ENCODE measurements around the gene SPRY4.
"Not testable (repeated sequence)": the region's sequence is repeated elsewhere in the genome, so short reads cannot be mapped to it uniquely, and the experiment has no call there.

The SPRY4 gene

GRCh38 chr5:142324871-142325724 is at the start of gene SPRY4:
TSS of gene SPRY4 (minus strand) at chr5:142325021. CDS start at chr5:142315108, 9,913 bp downstream.
- peak; percentile 40 for DNase-seq (ENCODE audit: low read depth)

- DNase-seq (ENCODE audit: low read depth) = no peak
Observed at GRCh38 chr5:142368529-142368928, 43.7 kb upstream of the SPRY4 start.

GRCh38 chr5:142366007-142366406 is 41.2 kb upstream of the SPRY4 start:
- no peak for DNase-seq (ENCODE audit: low read depth)

- DNase-seq (ENCODE audit: low read depth) = no peak
Observed at GRCh38 chr5:142364251-142365145, 39.7 kb upstream of the SPRY4 start.

GRCh38 chr5:142363619-142363963 is 38.8 kb upstream of the SPRY4 start:
- DNase-seq (ENCODE audit: low read depth) = no peak

- not testable (repeated sequence) for DNase-seq (ENCODE audit: low read depth)
Observed at GRCh38 chr5:142362193-142362592, 37.4 kb upstream of the SPRY4 start.

GRCh38 chr5:142360607-142361120 is 35.8 kb upstream of the SPRY4 start:
- no peak for DNase-seq (ENCODE audit: low read depth)

- DNase-seq (ENCODE audit: low read depth) = no peak
Observed at GRCh38 chr5:142360051-142360498, 35.3 kb upstream of the SPRY4 start.

GRCh38 chr5:142358648-142359047 is 33.8 kb upstream of the SPRY4 start:
- DNase-seq (ENCODE audit: low read depth) = no peak

- no peak for DNase-seq (ENCODE audit: low read depth)
Observed at GRCh38 chr5:142358121-142358520, 33.3 kb upstream of the SPRY4 start.

- DNase-seq (ENCODE audit: low read depth) = no peak
Observed at GRCh38 chr5:142357469-142358090, 32.8 kb upstream of the SPRY4 start.

GRCh38 chr5:142356716-142357468 is 32.1 kb upstream of the SPRY4 start:
- peak; percentile 77 for DNase-seq (ENCODE audit: low read depth)

GRCh38 chr5:142356349-142356715 is 31.5 kb upstream of the SPRY4 start:
- DNase-seq (ENCODE audit: low read depth) = no peak

GRCh38 chr5:142353071-142353472 is 28.3 kb upstream of the SPRY4 start:
- no peak for DNase-seq (ENCODE audit: low read depth)

GRCh38 chr5:142350021-142350420 is 25.2 kb upstream of the SPRY4 start:
- DNase-seq (ENCODE audit: low read depth) = no peak

GRCh38 chr5:142346706-142347105 is 21.9 kb upstream of the SPRY4 start:
- DNase-seq (ENCODE audit: low read depth) = no peak

- not testable (repeated sequence) for DNase-seq (ENCODE audit: low read depth)
Observed at GRCh38 chr5:142344915-142345314, 20.1 kb upstream of the SPRY4 start.

GRCh38 chr5:142343531-142343930 is 18.7 kb upstream of the SPRY4 start:
- DNase-seq (ENCODE audit: low read depth) = no peak

- no peak for DNase-seq (ENCODE audit: low read depth)
Observed at GRCh38 chr5:142342128-142342981, 17.5 kb upstream of the SPRY4 start.

- no peak for DNase-seq (ENCODE audit: low read depth)
Observed at GRCh38 chr5:142339781-142340180, 15.0 kb upstream of the SPRY4 start.

GRCh38 chr5:142334538-142334937 is 9.7 kb upstream of the SPRY4 start:
- no peak for DNase-seq (ENCODE audit: low read depth)
